Measurements from ENCODE around the gene TMEM41A.
"Not testable (repeated sequence)": the region's sequence is repeated elsewhere in the genome, so short reads cannot be mapped to it uniquely, and the experiment has no call there.

The TMEM41A gene

GRCh38 chr3:185488465-185488864 is 10.4 kb downstream of the TMEM41A start:
- DNase-seq (ENCODE audit: low spot score), result no peak

- no peak for DNase-seq (ENCODE audit: low spot score)
These were observed 12.4 kb downstream of the TMEM41A start for GRCh38 chr3:185486394-185486793.

GRCh38 chr3:185484296-185484695 is 14.5 kb downstream of the TMEM41A start:
- no peak for DNase-seq (ENCODE audit: low spot score)

GRCh38 chr3:185479373-185479945 is 19.4 kb downstream of the TMEM41A start:
- no peak for DNase-seq (ENCODE audit: low spot score)

- DNase-seq (ENCODE audit: low spot score), result no peak
These were observed 21.5 kb downstream of the TMEM41A start for GRCh38 chr3:185477316-185477715.

- not testable (repeated sequence) for DNase-seq (ENCODE audit: low spot score)
These were observed 23.9 kb downstream of the TMEM41A start for GRCh38 chr3:185474922-185475321.

- no peak for DNase-seq (ENCODE audit: low spot score)
These were observed 25.5 kb downstream of the TMEM41A start for GRCh38 chr3:185473290-185473815.

GRCh38 chr3:185470323-185470722 is 28.5 kb downstream of the TMEM41A start:
- no peak for DNase-seq (ENCODE audit: low spot score)

- DNase-seq (ENCODE audit: low spot score), result no peak
These were observed 29.3 kb downstream of the TMEM41A start for GRCh38 chr3:185469542-185469941.

- not testable (repeated sequence) for DNase-seq (ENCODE audit: low spot score)
These were observed 32.7 kb downstream of the TMEM41A start for GRCh38 chr3:185466123-185466522.

GRCh38 chr3:185465471-185465870 is 33.4 kb downstream of the TMEM41A start:
- no peak for DNase-seq (ENCODE audit: low spot score)

- no peak for DNase-seq (ENCODE audit: low spot score)
These were observed 38.0 kb downstream of the TMEM41A start for GRCh38 chr3:185460719-185461350.

GRCh38 chr3:185460309-185460708 is 38.5 kb downstream of the TMEM41A start:
- DNase-seq (ENCODE audit: low spot score), result no peak

- no peak for DNase-seq (ENCODE audit: low spot score)
These were observed 41.5 kb downstream of the TMEM41A start for GRCh38 chr3:185457376-185457775.

- not testable (repeated sequence) for DNase-seq (ENCODE audit: low spot score)
These were observed 47.4 kb downstream of the TMEM41A start for GRCh38 chr3:185451432-185451831.

- no peak for DNase-seq (ENCODE audit: low spot score)
These were observed 50.7 kb downstream of the TMEM41A start for GRCh38 chr3:185448107-185448506.

- DNase-seq (ENCODE audit: low spot score), result no peak
These were observed 54.5 kb downstream of the TMEM41A start for GRCh38 chr3:185444329-185444728.

GRCh38 chr3:185442031-185442430 is 56.8 kb downstream of the TMEM41A start:
- no peak for DNase-seq (ENCODE audit: low spot score)

GRCh38 chr3:185439745-185440466 is 58.9 kb downstream of the TMEM41A start:
- no peak for DNase-seq (ENCODE audit: low spot score)
